AG09319 (cell line): ENCODE measurements around the gene HERC2.

ENCODE experiments used
- DNase-seq: peaks from one replicate; pipeline ENCODE4 v3.0.0-alpha.2; 2010; ENCODE audit warnings: low read depth; ENCODE audit errors: extremely low read depth
- CTCF ChIP-seq: IDR thresholded peaks from 2 replicates; pipeline ENCODE4 v1.5.1; 2011; ENCODE audit warnings: low read depth, mild to moderate bottlenecking, inconsistent platforms, low read length, moderate library complexity

Gene HERC2

GRCh38 chr15:28085489-28086174 is 236.3 kb downstream of the HERC2 start:
- no peak for DNase-seq
- no peak for TF ChIP-seq CTCF

GRCh38 chr15:28084547-28084946 is 237.4 kb downstream of the HERC2 start:
- no peak for DNase-seq
- TF ChIP-seq CTCF: no peak

DNA sequence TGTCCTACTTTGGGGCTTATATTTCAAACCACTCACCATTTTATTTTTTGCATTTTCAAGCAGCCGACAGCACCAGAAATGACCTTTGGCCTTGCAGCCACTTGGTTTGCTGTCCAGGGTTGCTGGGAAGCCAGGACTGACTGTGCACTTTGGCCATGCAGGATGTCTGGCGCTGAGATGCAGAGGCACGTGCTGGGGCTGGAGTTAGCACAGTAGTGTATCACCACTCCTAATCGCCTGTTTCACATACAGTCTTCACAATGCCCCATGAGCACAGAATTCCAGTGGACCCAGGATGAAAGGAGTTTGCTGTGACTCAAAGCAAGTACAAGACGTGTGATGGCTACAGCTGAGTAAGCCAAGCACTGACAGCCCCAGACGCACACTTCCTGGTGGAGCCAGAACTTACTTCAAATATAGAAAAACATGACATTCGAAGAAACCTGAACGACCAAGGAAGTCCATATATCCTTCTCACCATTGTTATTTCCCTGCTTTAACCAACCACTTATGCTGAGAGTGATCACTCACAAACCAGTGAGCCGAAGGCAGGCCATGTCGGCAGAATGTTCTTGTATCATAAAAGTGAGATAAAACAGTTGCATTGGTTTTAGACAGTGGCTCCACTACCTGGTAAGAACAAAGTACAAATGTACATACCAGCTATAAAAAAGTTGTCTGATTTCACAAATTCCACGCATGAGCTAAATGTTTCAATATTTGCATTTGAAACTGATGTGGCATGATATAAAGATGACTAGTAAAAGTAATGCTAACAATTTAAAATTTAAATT is 238.9 kb downstream of the HERC2 start:
- TF ChIP-seq CTCF: no peak
- no peak for DNase-seq

DNA sequence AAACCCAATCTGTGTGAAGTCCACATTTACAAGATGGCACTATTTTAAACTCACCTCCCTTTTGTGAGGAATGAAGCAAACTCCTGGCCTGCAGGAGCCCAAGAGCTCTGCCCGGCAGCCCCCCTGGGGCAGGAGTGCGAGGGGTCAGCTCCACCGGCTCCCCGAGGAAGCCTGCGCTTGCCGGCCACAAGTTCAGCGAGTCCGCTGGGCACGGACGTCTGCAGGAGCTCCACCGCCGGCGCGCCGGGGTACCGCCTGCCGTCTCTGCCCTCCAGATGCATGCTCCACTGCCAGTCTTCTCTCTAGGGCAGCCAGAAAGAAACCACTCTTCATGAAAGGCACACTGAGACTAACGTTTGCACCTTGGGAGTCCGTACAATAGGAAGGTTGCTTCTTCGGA is 240.4 kb downstream of the HERC2 start:
- DNase-seq: no peak
- no peak for TF ChIP-seq CTCF

GRCh38 chr15:28080386-28080785 is 241.6 kb downstream of the HERC2 start:
- no peak for TF ChIP-seq CTCF
- no peak for DNase-seq

DNA sequence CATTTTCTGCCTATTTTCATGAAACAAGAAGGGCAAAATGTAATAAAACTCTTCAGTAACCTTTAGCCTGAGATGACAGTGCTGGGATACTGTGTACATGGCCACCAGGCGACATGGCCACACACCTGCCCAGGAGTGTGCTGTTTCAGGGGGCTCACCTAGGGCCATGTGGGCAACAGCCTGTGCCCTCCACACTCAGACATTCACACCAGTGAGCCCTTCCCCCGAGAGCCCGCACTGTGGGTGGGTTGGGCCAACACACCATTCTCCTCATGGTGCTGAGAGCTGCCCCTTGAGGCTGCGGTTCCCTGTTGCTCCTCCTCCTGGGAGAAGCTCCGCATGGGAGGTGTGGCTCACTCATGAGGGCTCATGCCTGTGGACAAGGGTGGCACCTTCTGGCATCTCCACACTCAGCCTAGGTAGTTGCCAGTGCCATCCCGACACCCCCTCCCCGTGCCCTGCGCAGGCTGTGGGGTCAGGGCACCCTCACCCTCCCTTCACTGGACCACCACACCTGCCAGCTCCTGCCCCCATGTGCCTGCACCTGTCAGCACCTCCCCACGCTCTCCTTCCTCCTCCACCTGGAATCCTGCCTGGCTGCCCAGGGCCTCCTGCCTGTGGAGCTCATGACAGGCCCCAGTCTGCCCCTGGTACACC is 242.5 kb downstream of the HERC2 start:
- TF ChIP-seq CTCF: no peak
- DNase-seq: no peak

DNA sequence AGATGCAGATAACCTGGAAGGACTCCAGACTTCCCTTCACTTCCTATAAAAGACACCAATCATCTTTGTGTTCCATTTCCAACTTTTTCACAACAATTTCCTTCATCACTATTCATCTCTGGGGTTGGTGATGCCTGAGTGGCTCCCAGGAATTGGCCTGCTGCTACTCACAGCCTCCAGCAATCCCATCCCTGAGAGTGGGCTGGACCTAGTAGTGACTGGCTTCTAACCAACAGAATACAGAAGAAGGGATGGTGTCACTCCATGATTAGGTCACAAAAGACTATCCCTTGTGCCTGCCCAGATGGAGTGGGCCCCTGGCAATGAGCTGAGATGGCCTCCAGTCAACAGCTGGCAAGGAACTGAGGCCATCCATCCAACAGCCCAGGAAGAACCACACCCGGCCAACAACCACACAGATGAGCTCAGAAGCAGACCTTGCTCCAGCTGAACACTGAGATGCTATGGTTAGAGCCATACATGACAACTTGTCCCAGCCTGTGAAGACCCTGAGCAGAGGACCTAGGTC is 243.7 kb downstream of the HERC2 start:
- no peak for TF ChIP-seq CTCF
- DNase-seq: no peak
